HG03571 (cell line): ENCODE data around the gene LAMB4.

Experiments used
- ATAC-seq: cut with Tn5 transposase; IDR thresholded peaks from one replicate; pipeline ENCODE4 v1.9.1; 2021; ENCODE audit not compliant: unreplicated experiment

The LAMB4 gene

GRCh38 chr7:108016841-108017775 is 113.1 kb downstream of the LAMB4 start:
- ATAC-seq, result no peak

DNA sequence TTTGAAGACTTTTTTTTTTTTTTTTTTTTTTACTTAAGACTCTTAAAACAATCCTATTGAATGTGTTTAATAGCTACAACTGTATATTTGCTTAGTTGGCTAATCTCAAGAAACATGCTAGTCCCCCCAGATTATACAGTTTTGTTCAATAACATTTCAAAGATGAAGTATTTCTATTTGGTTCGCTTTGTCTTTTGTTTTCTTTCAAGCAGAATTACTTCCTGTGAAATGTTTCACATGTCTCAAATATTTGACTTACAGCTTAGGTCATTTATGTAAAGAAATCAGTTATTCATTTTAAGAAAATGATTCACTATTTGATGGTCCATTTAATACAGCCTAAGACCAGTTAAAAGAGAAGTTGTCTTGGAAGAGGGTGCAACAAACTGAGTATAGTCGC is 114.4 kb downstream of the LAMB4 start:
- no peak for ATAC-seq

GRCh38 chr7:108014747-108015682 is 115.1 kb downstream of the LAMB4 start:
- ATAC-seq, result no peak

DNA sequence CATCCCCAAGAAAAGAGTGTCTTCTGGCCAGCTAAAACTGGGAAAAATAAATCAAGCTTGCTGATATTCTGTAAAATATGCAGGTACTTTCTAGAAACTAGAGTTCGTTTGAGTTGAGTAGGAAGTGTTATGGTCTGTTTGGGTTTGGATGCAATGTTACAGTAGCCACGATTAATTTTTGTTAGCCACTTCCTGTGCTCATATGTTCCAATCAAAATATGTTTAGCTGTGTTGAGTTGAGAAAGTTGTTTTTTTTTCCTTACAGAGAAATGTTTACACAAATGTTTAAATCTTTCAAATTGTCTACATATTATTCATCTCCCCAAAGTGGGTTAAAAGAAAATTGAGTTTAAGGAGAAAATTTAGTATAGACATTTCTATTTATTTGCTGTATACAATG is 115.9 kb downstream of the LAMB4 start:
- no peak for ATAC-seq

DNA sequence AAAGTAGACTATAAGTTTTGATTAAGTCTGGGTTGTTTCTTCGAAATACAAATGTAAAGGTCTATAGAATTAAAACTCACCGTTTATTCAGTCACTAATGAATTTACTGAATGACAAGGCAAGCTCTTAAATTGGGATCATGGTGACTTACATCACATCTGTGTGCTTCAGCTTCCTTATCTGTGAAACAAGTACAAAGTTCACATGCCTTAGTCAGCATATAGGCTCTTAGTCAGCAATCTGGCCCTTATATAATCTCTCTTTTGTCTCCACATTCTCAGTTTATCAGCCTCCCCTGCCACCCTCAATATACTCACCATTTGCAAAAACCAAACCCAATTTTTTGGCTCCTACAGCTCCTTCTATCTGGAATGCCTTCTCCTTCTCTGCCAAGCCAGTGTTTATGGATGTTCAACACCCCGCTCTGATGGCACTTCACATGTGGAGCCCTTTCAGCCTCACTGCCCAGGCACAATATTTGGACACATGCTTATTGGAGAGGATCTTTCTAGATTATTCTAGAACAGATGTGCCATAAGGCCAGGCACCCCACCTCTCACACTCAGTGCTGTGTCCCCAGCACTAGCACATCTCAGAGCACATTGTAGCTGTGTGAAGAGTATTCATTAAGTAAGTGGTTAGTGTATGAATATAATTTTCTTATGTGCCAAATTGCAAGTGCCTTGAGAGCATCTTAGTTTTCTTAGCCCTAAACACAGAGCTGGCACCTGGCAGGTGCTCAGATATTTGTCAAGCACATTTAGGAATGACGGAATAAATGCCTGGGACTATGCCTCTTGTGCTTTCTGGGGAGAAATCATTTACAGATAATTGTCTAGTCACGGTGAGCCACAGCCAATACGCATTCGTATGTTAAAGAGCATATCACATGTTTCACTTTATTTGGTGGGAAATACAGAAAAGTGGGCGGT is 117.4 kb downstream of the LAMB4 start:
- ATAC-seq, result no peak

DNA sequence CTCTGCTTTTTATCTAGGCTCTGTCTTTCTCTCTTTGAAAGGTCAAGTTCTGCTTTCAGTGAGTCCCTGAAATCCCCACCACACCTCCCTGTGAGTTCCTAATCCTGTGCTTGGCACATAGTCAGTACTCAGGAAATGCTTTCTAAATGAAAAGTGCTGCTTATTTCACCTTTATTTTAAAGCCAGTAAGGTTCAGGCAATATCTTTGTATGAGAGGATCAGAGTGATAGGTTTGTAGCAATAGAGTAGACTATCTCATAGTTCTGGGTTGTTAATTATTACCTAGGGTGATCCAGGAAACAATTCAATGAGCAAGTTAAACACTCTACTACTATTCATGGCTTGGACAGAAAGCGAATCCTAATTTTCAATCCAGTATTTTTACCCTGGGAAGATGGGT is 119.8 kb downstream of the LAMB4 start:
- no peak for ATAC-seq

DNA sequence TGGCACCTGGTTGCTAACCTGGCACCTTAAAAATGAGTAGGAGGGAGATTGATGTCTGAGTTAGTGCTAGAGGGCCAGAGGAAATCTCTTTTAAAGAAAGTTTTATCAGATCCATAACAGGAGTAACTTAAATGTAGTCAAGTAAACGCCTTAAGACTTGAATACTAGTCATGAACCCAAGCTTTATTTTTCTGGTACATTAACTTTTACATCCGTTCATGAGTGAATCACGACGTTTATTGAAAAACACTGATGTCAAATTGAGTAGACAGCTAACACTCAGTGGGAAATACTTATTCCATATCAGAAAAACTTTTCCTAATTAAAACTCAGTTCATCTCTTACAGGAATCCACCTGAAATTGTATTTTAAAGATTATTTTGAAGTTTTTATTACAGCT is 120.3 kb downstream of the LAMB4 start:
- ATAC-seq, result no peak

- ATAC-seq, result no peak
These were observed 121.3 kb downstream of the LAMB4 start for GRCh38 chr7:108008827-108009226.

DNA sequence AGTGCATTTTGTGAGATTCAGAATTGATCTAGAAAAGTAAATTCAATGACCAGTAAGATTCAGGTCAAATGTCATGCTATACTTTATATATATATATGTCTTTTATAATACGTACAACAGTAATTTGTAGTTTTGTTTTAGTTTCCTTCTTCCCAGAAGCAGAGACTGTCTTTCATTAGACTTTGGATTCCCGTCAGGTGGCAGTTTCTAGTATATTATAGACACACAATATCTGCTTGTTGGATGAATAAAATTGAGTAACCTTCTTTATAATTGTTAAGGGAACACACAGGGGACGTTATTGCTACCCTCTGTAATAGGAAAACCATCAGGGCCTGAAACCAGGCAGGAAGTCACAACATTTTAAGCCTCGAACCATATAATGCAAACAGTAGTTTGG is 121.9 kb downstream of the LAMB4 start:
- no peak for ATAC-seq

- no peak for ATAC-seq
These were observed 122.4 kb downstream of the LAMB4 start for GRCh38 chr7:108007762-108008161.

- ATAC-seq, result no peak
These were observed 122.9 kb downstream of the LAMB4 start for GRCh38 chr7:108007261-108007660.

- no peak for ATAC-seq
These were observed 125.7 kb downstream of the LAMB4 start for GRCh38 chr7:108004220-108005142.

DNA sequence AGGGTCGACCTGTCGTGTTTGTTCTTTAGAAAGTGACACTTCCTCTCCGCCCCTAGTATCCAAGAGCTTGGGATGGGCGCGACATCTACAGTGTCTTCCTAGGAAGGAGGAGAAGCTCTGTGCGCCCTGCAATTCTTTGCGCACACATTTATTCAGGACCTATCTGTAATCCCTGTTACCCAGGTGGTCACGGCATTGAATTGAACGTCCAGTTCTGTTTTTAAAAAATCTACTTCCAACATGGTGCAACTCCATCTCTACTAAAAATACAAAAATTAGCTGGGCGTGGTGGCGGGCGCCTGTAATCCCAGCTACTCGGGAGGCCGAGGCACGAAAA is 126.6 kb downstream of the LAMB4 start:
- ATAC-seq, result no peak

DNA sequence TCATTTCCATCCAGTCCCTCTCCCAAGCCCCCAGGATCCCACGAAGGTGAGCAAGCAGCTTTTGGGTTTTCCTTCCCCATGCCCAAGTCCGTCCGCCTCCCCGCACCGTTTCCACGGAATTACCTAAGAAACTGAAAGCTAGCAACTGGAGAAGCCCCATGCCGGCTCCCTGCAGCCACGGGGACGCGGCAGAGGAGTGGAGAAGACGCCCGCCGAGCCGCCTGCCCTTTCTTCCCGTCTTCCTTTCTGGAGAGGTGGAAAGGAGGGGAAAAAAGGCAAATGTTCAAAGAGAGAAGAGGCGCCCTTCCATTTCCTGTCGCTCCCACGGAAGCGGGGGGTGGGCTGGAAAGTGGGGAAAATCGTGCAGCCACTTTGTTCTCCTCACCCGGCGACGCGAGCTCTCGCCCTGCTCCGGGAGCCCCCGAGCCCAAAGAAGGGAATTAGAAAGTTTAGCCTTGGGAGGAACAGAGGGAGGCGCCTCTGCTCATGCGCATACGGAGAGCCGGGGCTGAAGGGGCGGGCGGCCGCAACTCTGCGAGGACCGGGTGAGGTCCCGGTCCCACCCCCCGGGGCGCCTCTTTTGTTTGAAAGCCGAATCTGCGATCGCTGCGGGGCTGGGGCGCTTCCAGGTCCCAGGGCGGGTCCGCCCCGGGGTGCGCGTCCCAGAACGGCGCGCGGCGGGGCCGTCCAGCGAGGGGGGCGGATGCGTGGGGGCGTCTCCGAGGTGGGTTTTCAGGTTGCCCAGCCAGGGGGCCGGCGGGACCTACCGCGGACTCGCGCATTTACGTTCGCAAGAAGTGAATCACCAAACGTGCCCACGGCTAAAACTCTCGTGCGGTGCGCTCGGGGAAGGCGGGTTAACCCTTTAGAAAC is 127.2 kb downstream of the LAMB4 start, which contains the start of gene LAMB1:
LAMB1 (minus strand) TSS at position 436 of the 873 bp plus-strand sequence; CDS start at position 160, 276 bp downstream.
- no peak for ATAC-seq

GRCh38 chr7:108001764-108002725 is 128.1 kb downstream of the LAMB4 start:
- no peak for ATAC-seq

DNA sequence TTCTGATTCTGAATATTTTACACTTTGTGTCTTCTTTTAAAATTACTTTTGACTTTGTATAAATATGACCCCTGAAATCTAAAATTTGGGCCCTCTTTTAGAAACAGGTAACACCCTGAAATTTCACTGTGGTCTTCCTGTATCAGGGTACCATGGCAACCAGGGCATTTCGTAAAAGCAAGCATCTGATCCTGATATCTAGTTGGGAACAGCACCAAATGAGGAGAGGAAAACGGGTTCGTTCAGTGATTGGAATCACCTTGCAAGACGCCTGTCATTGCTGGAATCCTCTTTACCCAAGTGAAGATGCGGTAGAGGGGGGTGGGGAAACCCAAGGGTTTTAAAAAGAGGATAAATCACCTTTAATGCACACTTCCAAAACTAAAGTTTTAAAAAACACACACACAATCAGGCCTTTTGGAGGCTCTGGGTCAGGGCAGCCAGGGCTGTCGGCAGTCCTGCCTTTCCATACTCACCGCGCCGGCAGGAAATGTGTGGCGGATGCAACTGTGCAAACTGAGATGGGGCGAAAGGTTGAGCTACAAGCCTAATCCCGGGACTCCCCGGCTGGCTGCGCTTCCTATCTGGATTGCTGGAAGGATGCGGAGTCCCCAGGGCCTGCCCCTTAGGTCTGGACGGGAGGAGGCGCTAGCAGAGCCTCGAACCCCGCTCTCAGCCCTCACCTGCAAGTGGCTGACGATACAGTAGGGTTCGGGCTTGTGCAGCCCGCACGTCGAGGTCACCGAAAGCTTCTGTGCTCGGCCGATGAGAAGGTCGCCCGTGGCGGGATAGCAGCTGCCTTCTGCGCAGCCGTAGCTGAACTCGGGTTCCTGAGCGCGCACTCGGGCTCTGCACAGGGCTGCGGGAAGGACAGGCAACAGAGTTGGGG is 129.0 kb downstream of the LAMB4 start:
- ATAC-seq, result no peak
